GM12878 (cell line): Measurements from ENCODE around the gene ATXN2. TPM values are rescaled to one million over a fixed set of nuclear protein-coding genes. Genes with fewer than 3 reads are reported as not detected.
A peak's percentile ranks its signal among the peaks of the same experiment; 100 is the strongest.

Experiments used
- ATAC-seq: fragments of 200-7000 bp; cut with Tn5 transposase; 3 replicates; pipeline ENCODE4 v1.9.1; 2020; ENCODE audit warnings: mild to moderate bottlenecking, moderate library complexity
- BruUV-seq: library from RNA; stranded (reverse); fragments of 400-500 nt; replicated peaks from 2 replicates; lab custom pipeline; 2021; lab: Mats Ljungman, UMichigan
- CTCF ChIA-PET: fragments of 300-600 bp; sonication (Branson Sonifier 250); formaldehyde crosslinking; extraction: SDS; loops from one replicate; lab custom pipeline; 2021; ENCODE audit warnings: inconsistent platforms; lab: Yijun Ruan, JAX
- POLR2A ChIA-PET: fragments of 350-600 bp; formaldehyde crosslinking; extraction: SDS; loops from one replicate; lab custom pipeline; 2021; ENCODE audit warnings: inconsistent platforms; lab: Charles Lee
- RAD21 ChIA-PET: fragments of 300-600 bp; sonication (Branson Sonifier 250); formaldehyde crosslinking; loops from one replicate; lab custom pipeline; 2023; ENCODE audit warnings: antibody characterized with exemption; ENCODE audit not compliant: unreplicated experiment; lab: Charles Lee
- SMC1A ChIA-PET: fragments of 300-600 bp; sonication (Branson Sonifier 250); formaldehyde crosslinking; loops from one replicate; lab custom pipeline; 2023; ENCODE audit not compliant: unreplicated experiment, uncharacterized antibody; lab: Charles Lee
- DNase-seq: peaks from one replicate; pipeline ENCODE4 v3.0.0-alpha.2; 2011; ENCODE audit warnings: low read depth, low spot score
- FAIRE-seq: peaks from 3 replicates; lab custom pipeline; 2011; peaks lifted over from hg19 to GRCh38; lab: Jason Lieb, UNC
- H2AFZ ChIP-seq: 2 replicates; pipeline ENCODE4 v1.6.0; 2011; ENCODE audit warnings: low read depth, low read length, control low read depth; ENCODE audit not compliant: control insufficient read depth
- H3K27ac ChIP-seq: 2 replicates; pipeline ENCODE4 v1.5.1; 2011; ENCODE audit warnings: control low read depth; ENCODE audit not compliant: control insufficient read depth, insufficient read depth
- H3K27me3 ChIP-seq, 2 experiments: replicated peaks in 1 of 2; 2 replicates each; pipeline versions ENCODE4 v1.6.0 to v1.6.1; 2011; ENCODE audit warnings: low read length in 1 of 2; ENCODE audit not compliant: control insufficient read depth in 2 of 2, insufficient read depth in 2 of 2
- H3K36me3 ChIP-seq, 2 experiments: 2 replicates each; pipeline ENCODE4 v1.5.1; 2011; ENCODE audit warnings: low read length in 1 of 2; ENCODE audit not compliant: control insufficient read depth in 2 of 2, insufficient read depth in 2 of 2
- H3K4me1 ChIP-seq: 2 replicates; pipeline ENCODE4 v1.6.1; 2011; ENCODE audit warnings: mild to moderate bottlenecking, low read length, moderate library complexity, mixed read lengths; ENCODE audit not compliant: control insufficient read depth, insufficient read depth
- H3K4me2 ChIP-seq: 2 replicates; pipeline ENCODE4 v1.6.0; 2011; ENCODE audit warnings: control low read depth; ENCODE audit not compliant: control insufficient read depth, insufficient read depth
- H3K4me3 ChIP-seq: fragments of 200-600 bp; sonication (generic); 2 replicates; pipeline ENCODE4 v1.5.1; 2016
- H3K79me2 ChIP-seq: 2 replicates; pipeline ENCODE4 v1.6.0; 2011; ENCODE audit warnings: low read length; ENCODE audit not compliant: control insufficient read depth, insufficient read depth
- H3K9ac ChIP-seq: 2 replicates; pipeline ENCODE4 v1.8.0; 2011; ENCODE audit warnings: low read length, control low read depth, mixed read lengths; ENCODE audit not compliant: control insufficient read depth, insufficient read depth
- H3K9me3 ChIP-seq: replicated peaks from 3 replicates; pipeline ENCODE4 v1.5.1; 2011; ENCODE audit warnings: mild to moderate bottlenecking, low read length; ENCODE audit not compliant: control insufficient read depth, insufficient read depth
- H4K20me1 ChIP-seq: 2 replicates; pipeline ENCODE4 v1.6.0; 2011; ENCODE audit not compliant: control insufficient read depth, insufficient read depth
- ASH2L ChIP-seq: fragments of 300-600, 200-600 bp; sonication (generic); IDR thresholded peaks from 2 replicates; pipeline ENCODE4 v1.6.1; 2017; ENCODE audit warnings: low read depth, mild to moderate bottlenecking, borderline replicate concordance
- BACH1 ChIP-seq: fragments of 450-650 bp; IDR thresholded peaks from 2 replicates; pipeline ENCODE4 v1.6.1; 2017; ENCODE audit warnings: mild to moderate bottlenecking, borderline replicate concordance
- CBFB ChIP-seq: IDR thresholded peaks from 2 replicates; pipeline ENCODE4 v1.6.1; 2016; ENCODE audit warnings: antibody characterized with exemption, low read depth
- CBX3 ChIP-seq: fragments of 200-600 bp; sonication (generic); IDR thresholded peaks from 2 replicates; pipeline ENCODE4 v1.6.1; 2016; ENCODE audit warnings: low read depth, borderline replicate concordance
- CBX5 ChIP-seq: sonication (generic); IDR thresholded peaks from 2 replicates; pipeline ENCODE4 v1.6.1; 2016; ENCODE audit warnings: low read depth, moderate library complexity, mild to moderate bottlenecking, inconsistent platforms
- CHD2 ChIP-seq: IDR thresholded peaks from 2 replicates; pipeline ENCODE4 v1.6.1; 2011; ENCODE audit warnings: low read depth, low read length, improper control_type of control experiment, borderline replicate concordance
- CTCF ChIP-seq, 3 experiments: IDR thresholded peaks in 2 of 3; conservative IDR thresholded peaks in 1 of 3; 2 replicates each; pipeline ENCODE4 v1.5.1; 2011; ENCODE audit warnings: low read depth in 3 of 3, low read length in 3 of 3, mild to moderate bottlenecking in 3 of 3, control low read depth in 2 of 3, moderate library complexity in 2 of 3, inconsistent platforms in 1 of 3, mixed read lengths in 1 of 3; ENCODE audit not compliant: control insufficient read depth in 2 of 3, insufficient read depth in 1 of 3; ENCODE audit errors: extremely low read depth in 1 of 3
- DPF2 ChIP-seq: fragments of 450-650 bp; IDR thresholded peaks from 2 replicates; pipeline ENCODE4 v1.6.1; 2017; ENCODE audit warnings: mild to moderate bottlenecking
- NR2F1 ChIP-seq: fragments of 450-650 bp; conservative IDR thresholded peaks from 2 replicates; pipeline ENCODE4 v1.6.1; 2017; ENCODE audit warnings: mild to moderate bottlenecking
- NRF1 ChIP-seq: conservative IDR thresholded peaks from 2 replicates; pipeline ENCODE4 v1.6.1; 2011; ENCODE audit warnings: mild to moderate bottlenecking, low read depth, low read length, improper control_type of control experiment
- POLR2A ChIP-seq: IDR thresholded peaks from 2 replicates; pipeline ENCODE4 v1.6.1; 2011; ENCODE audit warnings: low read depth, mild to moderate bottlenecking, low read length
- SMARCA5 ChIP-seq: fragments of 450-650 bp; IDR thresholded peaks from 2 replicates; pipeline ENCODE4 v1.6.1; 2017; ENCODE audit warnings: mild to moderate bottlenecking
- SP1 ChIP-seq: IDR thresholded peaks from one replicate; pipeline ENCODE4 v1.6.1; 2011; ENCODE audit warnings: low read depth, low read length
- SREBF2 ChIP-seq: IDR thresholded peaks from 2 replicates; pipeline ENCODE4 v1.6.1; 2012; ENCODE audit warnings: mild to moderate bottlenecking, low read length
- TAF1 ChIP-seq: IDR thresholded peaks from 2 replicates; pipeline ENCODE4 v1.6.1; 2011; ENCODE audit warnings: mild to moderate bottlenecking, low read depth, low read length, borderline replicate concordance
- TCF7 ChIP-seq: IDR thresholded peaks from 2 replicates; pipeline ENCODE4 v1.6.1; 2014; ENCODE audit warnings: antibody characterized with exemption, borderline replicate concordance
- WGBS: methylation state at CpG from one replicate; pipeline ENCODE4 v1.1.6; 2016; ENCODE audit warnings: low lambda C conversion rate; ENCODE audit not compliant: insufficient replicate concordance, insufficient coverage; ENCODE audit errors: missing lambda C conversion rate; 5-methylcytosine and 5-hydroxymethylcytosine counted together
- in situ Hi-C: fragments of 300-500 bp; cut with MboI; formaldehyde crosslinking; loops from 9 replicates; pipeline ENCODE4 v1.14.3; 2018; ENCODE audit warnings: mixed read lengths
- intact Hi-C: fragments of 100-400 bp; cut with micrococcal nuclease; formaldehyde crosslinking; loops from one replicate; pipeline ENCODE4 v1.14.2; 2022; ENCODE audit not compliant: unreplicated experiment
- polyA plus RNA-seq, 11 experiments: library from polyadenylated mRNA; depleted of rRNA in 4 of 11; unstranded in 6 of 11; stranded (reverse) in 5 of 11; fragments of >200 nt; fragmentation: Nextera tagmentation in 4 of 11; fragmentation: Illumina TruSeq in 1 of 11; extraction: Ambion mirVana in 4 of 11; extraction: Trizol in 1 of 11; gene quantifications; 1 replicate in 1 of 11; 2 replicates in 10 of 11; pipeline versions ENCODE4 v1.2.1 to v1.2.3, GENCODE V29; 2011 to 2016; ENCODE audit warnings: inconsistent platforms in 2 of 11, missing spikeins in 2 of 11, low read depth in 1 of 11
- total RNA-seq, 4 experiments: library from RNA; depleted of rRNA in 3 of 4; stranded (reverse); fragments of >200 nt in 3 of 4; fragmentation: Illumina TruSeq in 1 of 4; extraction: Trizol in 1 of 4; gene quantifications; 2 replicates each; pipeline versions ENCODE4 v1.2.1 to v1.2.3, GENCODE V29; 2013 to 2021
- TF ChIP-seq, protein P1 (sequence below): fragments of 450-650 bp; IDR thresholded peaks from 2 replicates; pipeline ENCODE4 v1.6.1; 2016; ENCODE audit warnings: mild to moderate bottlenecking

ATXN2 gene
- total and polyA plus RNA-seq, 10 of the 15 experiments (the other 5 are each of a cell fraction or from before 2014, with no cell fraction given): 8.8 to 31.5 (median 19.0) TPM

- TF ChIP-seq SREBF2: no peak
Observed at GRCh38 chr12:111405859-111406473, 193.1 kb downstream of the ATXN2 start, which contains the start of gene SH2B3 (continued).

DNA sequence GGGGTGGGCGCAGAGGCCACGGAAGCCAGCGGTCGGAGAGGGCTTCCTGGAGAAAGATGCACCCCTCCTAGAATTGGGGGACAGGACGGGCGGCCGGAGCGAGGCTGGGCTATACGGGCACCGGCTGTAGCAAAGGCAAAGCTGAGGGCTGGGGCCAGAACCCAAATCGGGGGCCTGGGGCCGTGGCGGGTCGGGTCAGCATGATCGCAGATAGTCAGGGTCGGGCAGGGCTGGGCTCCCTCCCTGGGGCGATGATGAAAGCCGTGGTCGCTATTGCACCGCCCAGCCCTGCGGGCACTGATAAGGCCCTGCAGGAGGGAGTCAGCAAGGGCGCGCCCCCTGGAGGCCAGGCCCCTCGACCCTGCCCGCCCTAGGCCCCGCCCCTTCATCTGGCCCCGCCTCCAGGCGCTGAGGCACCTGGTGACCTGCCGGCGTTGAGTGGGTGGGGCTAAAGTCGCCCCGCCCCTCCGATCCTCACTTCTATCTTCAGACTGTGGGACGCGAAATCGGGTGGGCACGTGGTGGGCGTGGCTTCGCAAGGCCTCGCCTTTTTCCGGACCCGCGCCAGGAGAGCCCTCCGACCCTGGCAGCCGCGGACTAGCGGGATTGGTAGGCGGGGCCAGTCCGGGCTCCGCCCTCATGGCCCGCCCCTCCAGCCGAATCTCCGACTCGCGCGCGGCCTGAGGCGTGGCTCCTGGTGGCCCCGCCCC is 193.8 kb downstream of the ATXN2 start:
- no TSS peak for BruUV-seq
- RAD21 ChIA-PET: interaction anchor here (0.9 to 19.6 kb wide), 5 partner anchors 8 to 123 kb away, joined by 3 to 804 read pairs (median 15); no protein-coding TSS in a partner anchor
- TF ChIP-seq CBX5 (no peak), ASH2L (no peak), CTCF (IDR thresholded peaks at IDR 0.05 in 2 of 3, conservative IDR thresholded peaks at IDR 0.05 in 1 of 3; ENCODE audit: control insufficient read depth in 2 of 3, extremely low read depth in 1 of 3, insufficient read depth in 1 of 3, low read depth in 3 of 3, low read length in 3 of 3) (peak; percentile 60 to 70 (median 64); a peak in 5 of 6 replicates), SREBF2 (0 out of 2 replicates have a peak, but pooled peaks have one; percentile 22), POLR2A (peak; percentile 85), CHD2 (0 out of 2 replicates have a peak, but pooled peaks have one; percentile 24), TAF1 (peak; percentile 2; the same call in 1 of the 2 replicates), TCF7 (no peak), SMARCA5 (peak; percentile 84), DPF2 (peak; percentile 75), SP1 (no peak), NRF1 (no peak), CBFB (0 out of 2 replicates have a peak, but pooled peaks have one; percentile 12), BACH1 (peak; percentile 49; the same call in 1 of the 2 replicates), CBX3 (no peak), NR2F1 (peak; percentile 67)
- TF ChIP-seq, protein P1, sequence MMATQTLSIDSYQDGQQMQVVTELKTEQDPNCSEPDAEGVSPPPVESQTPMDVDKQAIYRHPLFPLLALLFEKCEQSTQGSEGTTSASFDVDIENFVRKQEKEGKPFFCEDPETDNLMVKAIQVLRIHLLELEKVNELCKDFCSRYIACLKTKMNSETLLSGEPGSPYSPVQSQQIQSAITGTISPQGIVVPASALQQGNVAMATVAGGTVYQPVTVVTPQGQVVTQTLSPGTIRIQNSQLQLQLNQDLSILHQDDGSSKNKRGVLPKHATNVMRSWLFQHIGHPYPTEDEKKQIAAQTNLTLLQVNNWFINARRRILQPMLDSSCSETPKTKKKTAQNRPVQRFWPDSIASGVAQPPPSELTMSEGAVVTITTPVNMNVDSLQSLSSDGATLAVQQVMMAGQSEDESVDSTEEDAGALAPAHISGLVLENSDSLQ: peak; percentile 8

More for the DNA sequence above, 193.8 kb downstream of the ATXN2 start:
- H3K9ac ChIP-seq: peak overlapping the region; percentile 85
- ChIA-PET SMC1A (interaction anchor here (1.0 to 22.6 kb wide), 5 partner anchors 25 to 61 kb away, joined by 3 to 605 read pairs (median 40); no protein-coding TSS in a partner anchor), CTCF (interaction anchor here (1.0 to 27.0 kb wide), 8 partner anchors 7 to 125 kb away, joined by 4 to 1117 read pairs (median 13); no protein-coding TSS in a partner anchor), POLR2A (interaction anchor here (0.9 to 13.2 kb wide), 7 partner anchors 8 to 371 kb away, joined by 3 to 188 read pairs (median 27); no protein-coding TSS in a partner anchor)
- peak overlapping the region; percentile 86 for H3K4me3 ChIP-seq
- H3K27ac ChIP-seq: peak overlapping the region; percentile 91
- H3K9me3 ChIP-seq: no peaks in the 10 kb centered on the region
- in situ Hi-C loops (no loop called here), intact Hi-C loops (loop anchor here (1.0 to 2.0 kb wide), 2 partner anchors 25 to 39 kb away; no protein-coding TSS in a partner anchor)
- ATAC-seq: peak; percentile 70
- H3K36me3 ChIP-seq: peaks cover 0 to 3% of the 10 kb centered on the region in 2 experiments; a peak in 1 of 4 replicates
- 0 out of 2 replicates have a peak, but pooled peaks cover 3% of the 10 kb centered on the region for H4K20me1 ChIP-seq
- no peaks in the 10 kb centered on the region for H3K27me3 ChIP-seq
- peak; percentile 38 for FAIRE-seq
- H2AFZ ChIP-seq: peak overlapping the region; percentile 60
- DNase-seq: peak; percentile 86
- under 1% methylated on average over 44 of the region's 59 CpGs for WGBS
- H3K4me1 ChIP-seq: peaks cover 49% of the 10 kb centered on the region
- peaks cover 45% of the 10 kb centered on the region for H3K79me2 ChIP-seq
- H3K4me2 ChIP-seq: peak overlapping the region; percentile 95
